Vagina (tissue), 2 donors: ENCODE data around the gene DUSP18.

Experiments used
- POLR2A ChIP-seq, 2 donors: fragments of 450-650 bp; IDR thresholded peaks; one replicate each; pipeline ENCODE4 v1.6.1; 2017; ENCODE audit warnings: antibody characterized with exemption in 2 of 2, mild to moderate bottlenecking in 2 of 2, moderate library complexity in 2 of 2
- POLR2AphosphoS5 ChIP-seq, 2 donors: sonication (generic); formaldehyde crosslinking; IDR thresholded peaks; one replicate each; pipeline ENCODE4 v1.9.0; 2017; ENCODE audit warnings: antibody characterized with exemption in 2 of 2, mild to moderate bottlenecking in 2 of 2, low read depth in 1 of 2; ENCODE audit not compliant: insufficient read depth in 1 of 2
- TF ChIP-seq, protein P1 (sequence below), 3 experiments: fragments of 450-650 bp in 2 of 3; fragments of 200-600 bp in 1 of 3; sonication (generic) in 1 of 3; IDR thresholded peaks; one replicate each; pipeline ENCODE4 v1.5.1; 2017 to 2019; ENCODE audit warnings: antibody characterized with exemption in 3 of 3, mild to moderate bottlenecking in 2 of 3, moderate library complexity in 2 of 3

DNA sequence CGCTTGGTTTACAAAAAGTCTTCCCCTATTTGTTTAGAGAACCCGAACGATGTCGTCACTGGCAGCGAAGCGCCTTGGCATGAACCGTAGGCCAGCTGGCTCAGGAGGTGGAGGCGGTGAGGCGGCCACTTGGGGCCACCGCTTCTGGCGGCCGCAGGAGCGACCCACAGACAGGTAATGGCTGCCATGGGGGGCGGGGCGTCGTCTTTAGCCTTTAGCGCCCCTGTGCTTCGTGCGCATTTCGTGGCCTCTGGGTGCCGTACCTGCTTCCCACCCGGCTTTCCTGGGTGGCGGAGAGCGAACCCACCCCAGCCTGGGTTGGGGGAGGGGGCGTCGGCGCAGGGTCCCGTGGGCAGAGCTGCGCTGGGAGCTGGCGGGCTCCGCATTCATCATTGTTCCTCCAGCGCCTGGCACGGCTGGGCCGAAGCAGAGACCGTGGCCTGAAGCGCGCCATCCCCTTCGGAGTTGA lies 26.5 kb upstream of the DUSP18 start:
- TF ChIP-seq, protein P1, sequence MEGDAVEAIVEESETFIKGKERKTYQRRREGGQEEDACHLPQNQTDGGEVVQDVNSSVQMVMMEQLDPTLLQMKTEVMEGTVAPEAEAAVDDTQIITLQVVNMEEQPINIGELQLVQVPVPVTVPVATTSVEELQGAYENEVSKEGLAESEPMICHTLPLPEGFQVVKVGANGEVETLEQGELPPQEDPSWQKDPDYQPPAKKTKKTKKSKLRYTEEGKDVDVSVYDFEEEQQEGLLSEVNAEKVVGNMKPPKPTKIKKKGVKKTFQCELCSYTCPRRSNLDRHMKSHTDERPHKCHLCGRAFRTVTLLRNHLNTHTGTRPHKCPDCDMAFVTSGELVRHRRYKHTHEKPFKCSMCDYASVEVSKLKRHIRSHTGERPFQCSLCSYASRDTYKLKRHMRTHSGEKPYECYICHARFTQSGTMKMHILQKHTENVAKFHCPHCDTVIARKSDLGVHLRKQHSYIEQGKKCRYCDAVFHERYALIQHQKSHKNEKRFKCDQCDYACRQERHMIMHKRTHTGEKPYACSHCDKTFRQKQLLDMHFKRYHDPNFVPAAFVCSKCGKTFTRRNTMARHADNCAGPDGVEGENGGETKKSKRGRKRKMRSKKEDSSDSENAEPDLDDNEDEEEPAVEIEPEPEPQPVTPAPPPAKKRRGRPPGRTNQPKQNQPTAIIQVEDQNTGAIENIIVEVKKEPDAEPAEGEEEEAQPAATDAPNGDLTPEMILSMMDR (IDR thresholded peaks at IDR 0.05), result no peak
- TF ChIP-seq POLR2AphosphoS5 (IDR thresholded peaks at IDR 0.05; ENCODE audit: insufficient read depth in 1 of 2, low read depth in 1 of 2), result no peak
- no peak for TF ChIP-seq POLR2A (IDR thresholded peaks at IDR 0.05)
